ENCODE data around the gene ALG8.
"Not testable (repeated sequence)": the region's sequence is repeated elsewhere in the genome, so short reads cannot be mapped to it uniquely, and the experiment has no call there.

The ALG8 gene

GRCh38 chr11:78100261-78100660 lies 39.2 kb downstream of the ALG8 start:
- DNase-seq (ENCODE audit: low read depth), result no peak

- no peak for DNase-seq (ENCODE audit: low read depth)
Observed at GRCh38 chr11:78099666-78100065, 39.8 kb downstream of the ALG8 start.

GRCh38 chr11:78097666-78098385 lies 41.6 kb downstream of the ALG8 start:
- no peak for DNase-seq (ENCODE audit: low read depth)

- DNase-seq (ENCODE audit: low read depth), result no peak
Observed at GRCh38 chr11:78094250-78094649, 45.2 kb downstream of the ALG8 start.

GRCh38 chr11:78086521-78087074 lies 52.8 kb downstream of the ALG8 start:
- not testable (repeated sequence) for DNase-seq (ENCODE audit: low read depth)

- DNase-seq (ENCODE audit: low read depth), result no peak
Observed at GRCh38 chr11:78085972-78086371, 53.5 kb downstream of the ALG8 start.

GRCh38 chr11:78084506-78084905 lies 54.9 kb downstream of the ALG8 start:
- not testable (repeated sequence) for DNase-seq (ENCODE audit: low read depth)

- no peak for DNase-seq (ENCODE audit: low read depth)
Observed at GRCh38 chr11:78083021-78083420, 56.4 kb downstream of the ALG8 start.

GRCh38 chr11:78082146-78082545 lies 57.3 kb downstream of the ALG8 start:
- DNase-seq (ENCODE audit: low read depth), result no peak

- no peak for DNase-seq (ENCODE audit: low read depth)
Observed at GRCh38 chr11:78081583-78081982, 57.8 kb downstream of the ALG8 start.

- DNase-seq (ENCODE audit: low read depth), result no peak
Observed at GRCh38 chr11:78080818-78081495, 58.5 kb downstream of the ALG8 start.

GRCh38 chr11:78080084-78080817 lies 59.2 kb downstream of the ALG8 start:
- DNase-seq (ENCODE audit: low read depth), result no peak

GRCh38 chr11:78079232-78080083 lies 60.0 kb downstream of the ALG8 start, which contains the start of gene NDUFC2:
NDUFC2 (minus strand) TSS chr11:78079862; CDS start chr11:78079744, 118 bp downstream.
- DNase-seq (ENCODE audit: low read depth), result peak; percentile 14

GRCh38 chr11:78078218-78079167 lies 60.9 kb downstream of the ALG8 start:
- DNase-seq (ENCODE audit: low read depth), result no peak

GRCh38 chr11:78077592-78077991 lies 61.8 kb downstream of the ALG8 start:
- DNase-seq (ENCODE audit: low read depth), result not testable (repeated sequence)

- DNase-seq (ENCODE audit: low read depth), result no peak
Observed at GRCh38 chr11:78076733-78077403, 62.6 kb downstream of the ALG8 start.

- no peak for DNase-seq (ENCODE audit: low read depth)
Observed at GRCh38 chr11:78074756-78075155, 64.7 kb downstream of the ALG8 start.

GRCh38 chr11:78072455-78072854 lies 67.0 kb downstream of the ALG8 start:
- no peak for DNase-seq (ENCODE audit: low read depth)

GRCh38 chr11:78071717-78072116 lies 67.7 kb downstream of the ALG8 start:
- DNase-seq (ENCODE audit: low read depth), result no peak

GRCh38 chr11:78070621-78071020 lies 68.8 kb downstream of the ALG8 start:
- DNase-seq (ENCODE audit: low read depth), result no peak

All from T-helper 22 cell (primary cell).